CD4-positive, alpha-beta T cell treated with Interleukin-21 for 1 hour (primary cell): ENCODE data around the gene SIM2.

Experiments
- DNase-seq: peaks from one replicate; pipeline ENCODE4 v3.0.0-alpha.2; 2020

Gene SIM2

GRCh38 chr21:36773995-36774394 lies 75.1 kb downstream of the SIM2 start:
- DNase-seq, result no peak

- DNase-seq, result no peak
Observed at GRCh38 chr21:36776981-36777617, 78.2 kb downstream of the SIM2 start.

- DNase-seq, result no peak
Observed at GRCh38 chr21:36780861-36781260, 81.9 kb downstream of the SIM2 start.

DNA sequence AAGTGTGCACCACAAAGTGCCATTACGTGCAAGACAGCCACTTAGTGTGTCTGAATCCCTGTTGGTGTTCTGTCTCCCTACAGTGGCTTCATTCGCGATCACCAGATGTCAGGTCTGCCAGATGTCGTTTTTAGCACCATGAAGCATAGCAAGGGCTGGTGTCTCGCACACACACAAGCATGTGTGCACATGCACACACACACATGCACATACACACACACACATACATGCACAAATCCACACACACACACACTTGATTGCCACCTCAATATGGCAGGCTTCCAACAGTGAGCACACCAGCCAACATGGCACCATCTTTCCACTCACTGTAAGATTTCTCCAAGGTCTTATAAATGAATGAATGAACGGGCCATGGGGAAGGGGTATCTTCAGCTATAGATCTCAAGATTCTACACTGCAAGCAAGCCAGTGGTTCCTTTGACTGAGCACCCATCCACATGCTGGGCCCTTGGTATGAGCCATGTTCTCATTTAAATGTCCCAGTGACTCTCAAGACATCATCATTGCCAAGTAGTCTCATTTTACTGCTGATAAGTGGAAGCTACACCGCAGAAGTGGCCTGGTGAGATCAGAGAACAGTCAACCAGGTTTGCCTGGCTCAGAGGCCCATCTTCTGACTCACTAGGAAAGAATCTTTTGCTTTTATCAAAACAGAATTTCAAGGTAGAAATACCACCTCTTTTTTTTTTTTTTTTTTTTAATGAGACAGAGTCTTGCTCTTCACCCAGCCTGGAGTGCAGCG lies 84.9 kb downstream of the SIM2 start:
- no peak for DNase-seq

- DNase-seq, result no peak
Observed at GRCh38 chr21:36784947-36785346, 86.0 kb downstream of the SIM2 start.

GRCh38 chr21:36785615-36786014 lies 86.7 kb downstream of the SIM2 start:
- no peak for DNase-seq

- no peak for DNase-seq
Observed at GRCh38 chr21:36786186-36786585, 87.3 kb downstream of the SIM2 start.

DNA sequence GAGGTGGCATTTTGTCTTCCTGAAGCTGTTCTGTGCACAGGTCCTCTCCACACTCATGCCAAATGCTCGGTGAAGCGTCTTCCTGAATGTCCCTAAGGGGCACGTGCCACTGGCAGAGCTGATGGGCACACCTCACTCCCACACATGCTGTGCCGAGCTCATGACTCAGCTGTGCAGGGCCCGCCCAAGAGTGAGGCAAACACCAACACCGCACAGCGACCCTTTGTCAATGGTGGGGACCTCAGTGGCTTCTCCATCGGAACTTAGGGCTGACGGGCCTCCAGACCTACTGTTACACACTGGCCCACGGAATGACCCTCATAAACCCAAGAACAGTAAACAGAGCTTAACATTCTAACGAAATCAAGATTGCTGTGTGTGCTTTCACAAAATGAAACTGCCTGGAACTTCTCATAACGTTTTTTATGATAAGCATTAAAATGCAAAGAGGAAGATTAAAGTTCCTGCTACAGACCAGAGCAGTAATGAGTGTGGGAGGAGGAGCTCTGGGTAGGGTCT lies 89.3 kb downstream of the SIM2 start:
- no peak for DNase-seq

- no peak for DNase-seq
Observed at GRCh38 chr21:36790616-36791015, 91.7 kb downstream of the SIM2 start.

- no peak for DNase-seq
Observed at GRCh38 chr21:36791180-36791579, 92.3 kb downstream of the SIM2 start.

DNA sequence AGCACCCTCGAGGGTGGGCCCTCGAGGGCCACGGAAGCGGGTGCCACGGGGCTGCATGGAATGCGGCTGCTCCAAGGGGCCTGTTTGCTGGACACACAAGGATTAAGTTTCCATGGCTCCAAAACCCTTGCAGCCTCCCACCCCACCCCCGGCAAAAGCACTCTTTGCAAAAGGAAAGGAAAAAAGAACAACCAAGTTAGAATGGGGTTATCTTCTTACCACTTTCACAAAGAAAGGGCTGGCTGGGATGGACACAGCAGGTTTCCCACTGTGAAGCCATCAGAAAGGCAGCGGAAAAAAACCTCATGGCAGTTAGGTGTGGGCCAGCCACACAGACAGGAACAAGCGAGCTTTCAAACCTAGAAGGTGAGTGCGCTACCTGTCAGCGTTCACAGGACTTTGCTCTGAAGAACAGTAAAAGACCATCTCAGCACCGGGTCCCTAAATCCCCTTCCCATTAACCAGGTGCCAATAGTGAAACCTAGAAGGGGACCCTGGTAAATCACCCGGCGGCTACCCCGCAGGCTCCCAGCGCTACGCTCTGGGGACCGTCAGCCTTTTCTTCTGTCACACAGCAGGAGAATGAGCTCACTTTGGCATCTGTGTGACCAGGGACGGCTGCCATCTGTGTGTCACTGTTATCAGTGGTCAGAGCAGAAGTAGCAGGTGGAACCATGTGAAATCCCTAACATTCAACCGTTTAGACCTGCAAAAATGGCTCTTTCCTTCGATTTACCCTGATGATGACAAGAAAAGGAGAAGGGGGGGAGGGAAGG lies 93.0 kb downstream of the SIM2 start:
- DNase-seq, result no peak

DNA sequence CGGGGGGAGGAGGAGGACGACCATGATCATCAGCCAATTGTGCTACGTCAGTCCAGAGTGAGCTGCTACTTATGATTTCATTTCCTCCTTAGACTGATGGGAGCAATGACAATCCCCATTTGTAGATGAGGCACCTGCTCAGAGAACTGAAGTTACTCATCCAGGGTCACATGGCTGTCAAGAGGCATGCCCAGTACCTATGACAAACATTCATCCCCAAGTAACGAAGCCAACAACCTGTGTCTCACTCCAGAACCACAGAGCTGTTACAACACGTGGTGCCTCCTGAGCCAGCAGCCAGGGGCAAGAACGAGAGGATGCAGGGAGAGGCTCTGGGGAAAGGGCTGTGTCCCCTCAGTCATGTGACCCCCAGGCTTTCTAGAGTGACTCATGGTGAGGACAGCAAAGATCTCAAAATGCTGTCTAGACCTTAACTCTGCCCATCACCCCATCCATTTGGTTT lies 93.6 kb downstream of the SIM2 start:
- DNase-seq, result no peak

- DNase-seq, result no peak
Observed at GRCh38 chr21:36796070-36796469, 97.2 kb downstream of the SIM2 start.

- DNase-seq, result no peak
Observed at GRCh38 chr21:36798491-36798890, 99.6 kb downstream of the SIM2 start.
